SKM-1 treated with dmso at 0.1 percent for 144 hours (cell line): ENCODE measurements around the gene DHRS13.
A peak's percentile ranks its signal among the peaks of the same experiment; 100 is the strongest.
"Not testable (repeated sequence)": the region's sequence is repeated elsewhere in the genome, so short reads cannot be mapped to it uniquely, and the experiment has no call there.

Experiments
- DNase-seq: peaks from one replicate; lab custom pipeline; 2025; ENCODE audit not compliant: unreplicated experiment; lab: John Stamatoyannopoulos, UW

DHRS13 gene

GRCh38 chr17:28906276-28906675 is 3.4 kb upstream of the DHRS13 start:
- DNase-seq, result no peak

DNA sequence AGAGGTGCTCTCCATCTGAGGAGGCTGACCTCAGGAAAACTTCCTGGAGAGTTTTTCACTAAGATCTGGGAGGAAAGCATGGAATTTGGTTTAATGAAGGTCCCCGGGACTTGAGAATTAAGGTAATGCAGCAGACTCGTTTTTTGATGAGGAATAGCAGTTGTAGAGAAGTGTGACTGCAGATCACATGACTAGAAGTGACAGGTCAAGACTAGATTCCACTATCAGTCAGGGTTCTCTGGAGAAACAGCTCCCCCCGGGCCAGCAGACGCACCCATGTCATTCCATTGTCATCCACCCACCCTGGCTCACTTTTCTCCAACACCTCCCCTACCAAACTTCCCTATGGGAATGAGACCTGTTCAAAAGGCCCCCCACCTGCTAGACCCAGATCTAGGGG is 1.9 kb upstream of the DHRS13 start:
- DNase-seq, result no peak

DNA sequence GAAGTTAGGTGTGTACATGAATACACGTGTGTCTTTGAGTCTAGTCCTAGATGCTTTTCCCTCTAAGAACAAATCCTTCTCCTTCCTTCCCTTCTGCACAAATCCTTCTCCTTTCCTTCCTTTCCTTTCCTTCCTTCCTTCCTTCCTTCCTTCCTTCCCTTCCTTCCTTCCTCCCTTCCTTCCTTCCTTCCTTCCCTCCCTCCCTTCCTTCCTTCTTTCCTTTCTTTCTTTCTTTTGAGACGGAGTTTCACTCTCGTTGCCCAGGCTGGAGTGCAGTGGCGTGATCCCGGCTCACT is 615 bp upstream of the DHRS13 start:
- not testable (repeated sequence) for DNase-seq

- peak; percentile 17 for DNase-seq
These were observed 737 bp downstream of the DHRS13 start for GRCh38 chr17:28901866-28902818.

- no peak for DNase-seq
These were observed 1.7 kb downstream of the DHRS13 start for GRCh38 chr17:28900986-28901726.

DNA sequence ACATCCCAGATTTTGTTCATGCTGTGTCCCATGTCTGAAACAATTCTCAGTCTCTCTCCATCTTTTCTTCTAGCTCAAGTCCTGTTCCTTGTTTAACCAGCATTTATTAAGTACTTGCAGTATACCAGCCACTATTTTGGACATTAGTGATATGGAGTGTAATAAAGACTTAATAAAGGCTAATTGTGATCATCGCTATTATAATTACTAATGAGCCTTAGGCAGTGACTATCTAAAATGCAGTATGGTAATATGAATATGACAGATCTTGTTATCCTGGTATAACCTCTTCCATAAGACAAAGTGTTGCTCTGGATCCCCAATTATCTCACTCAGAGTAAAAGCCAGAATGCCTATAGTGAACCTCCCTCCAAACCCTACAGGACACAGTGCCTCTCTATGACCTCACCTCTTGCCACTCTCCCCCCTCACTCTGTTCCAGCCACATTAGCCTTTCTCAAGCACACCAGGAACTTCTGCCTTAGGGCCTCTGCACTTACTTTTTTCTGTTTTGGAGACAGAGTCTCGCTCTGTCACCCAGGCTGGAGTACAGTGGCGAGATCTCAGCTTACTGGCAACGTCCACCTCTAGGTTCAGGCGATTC is 3.6 kb downstream of the DHRS13 start:
- DNase-seq, result no peak

GRCh38 chr17:28898527-28898955 is 4.3 kb downstream of the DHRS13 start:
- no peak for DNase-seq

GRCh38 chr17:28897769-28898526 is 4.9 kb downstream of the DHRS13 start:
- DNase-seq, result no peak

DNA sequence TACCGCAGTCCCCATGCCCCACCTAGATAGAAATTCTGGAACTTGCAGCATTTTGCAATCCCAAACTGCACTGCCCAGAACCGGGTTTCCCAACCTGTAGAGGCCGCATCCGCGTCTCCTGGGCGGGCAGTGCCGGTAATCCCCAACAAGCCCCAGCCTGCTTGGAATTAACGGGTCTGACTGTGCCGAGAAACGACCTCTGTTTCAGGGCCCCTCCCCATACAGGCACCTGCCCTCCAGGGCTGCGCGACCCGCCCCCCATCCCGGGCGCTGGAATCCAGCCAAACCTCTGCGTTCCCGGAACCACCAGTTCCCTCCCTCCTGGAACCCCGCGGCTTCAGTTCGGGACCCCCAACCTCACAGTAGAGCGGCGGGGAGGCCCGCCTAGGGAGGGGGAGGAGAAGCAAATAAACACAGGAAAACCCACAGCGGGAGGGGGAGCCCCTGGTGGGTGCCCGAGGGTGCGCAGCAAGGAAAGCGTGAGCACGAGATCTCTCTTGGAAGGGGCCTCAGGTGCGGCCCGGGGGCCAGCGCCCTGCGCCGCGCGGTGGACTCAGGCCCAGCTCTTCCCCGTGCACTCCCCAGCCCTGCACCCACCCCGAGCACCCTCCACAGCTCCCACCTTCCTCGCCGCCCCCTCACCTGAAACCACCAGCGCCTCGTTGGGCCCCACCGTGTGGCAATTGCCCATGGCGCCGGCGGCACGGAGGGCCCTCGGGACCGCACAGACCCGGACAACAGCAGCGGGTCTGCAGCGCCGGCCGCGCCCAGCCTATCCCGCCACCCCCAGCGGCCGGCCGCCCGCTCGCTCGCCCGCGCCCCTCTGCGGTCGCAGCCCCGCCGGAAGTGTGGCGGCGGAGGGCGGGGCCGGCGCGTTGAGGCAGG is 5.8 kb downstream of the DHRS13 start, which contains the start of gene FLOT2:
TSS of gene FLOT2 (minus strand) at position 850 of the 885 bp plus-strand sequence. CDS start at position 691, 159 bp downstream.
- DNase-seq, result peak; percentile 64

DNA sequence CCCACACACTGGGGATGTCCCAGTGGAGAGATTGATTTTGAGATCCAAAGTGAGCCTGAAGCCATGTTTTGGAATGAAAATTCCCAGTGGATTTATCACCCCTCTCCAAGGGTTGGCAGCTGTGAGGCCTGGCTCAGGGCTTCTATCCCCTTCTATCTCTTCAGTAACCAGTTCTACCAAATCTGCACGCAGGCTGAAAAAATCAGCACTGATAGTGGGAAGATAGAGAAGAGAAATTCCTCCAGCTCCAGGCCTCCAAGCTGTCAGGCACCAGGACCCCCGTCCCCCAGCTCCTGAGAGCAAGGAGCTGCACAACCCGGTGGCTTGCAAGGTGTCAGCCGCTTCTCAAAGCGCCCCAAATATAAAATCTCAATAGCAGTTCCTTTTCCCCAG is 6.4 kb downstream of the DHRS13 start:
- no peak for DNase-seq

DNA sequence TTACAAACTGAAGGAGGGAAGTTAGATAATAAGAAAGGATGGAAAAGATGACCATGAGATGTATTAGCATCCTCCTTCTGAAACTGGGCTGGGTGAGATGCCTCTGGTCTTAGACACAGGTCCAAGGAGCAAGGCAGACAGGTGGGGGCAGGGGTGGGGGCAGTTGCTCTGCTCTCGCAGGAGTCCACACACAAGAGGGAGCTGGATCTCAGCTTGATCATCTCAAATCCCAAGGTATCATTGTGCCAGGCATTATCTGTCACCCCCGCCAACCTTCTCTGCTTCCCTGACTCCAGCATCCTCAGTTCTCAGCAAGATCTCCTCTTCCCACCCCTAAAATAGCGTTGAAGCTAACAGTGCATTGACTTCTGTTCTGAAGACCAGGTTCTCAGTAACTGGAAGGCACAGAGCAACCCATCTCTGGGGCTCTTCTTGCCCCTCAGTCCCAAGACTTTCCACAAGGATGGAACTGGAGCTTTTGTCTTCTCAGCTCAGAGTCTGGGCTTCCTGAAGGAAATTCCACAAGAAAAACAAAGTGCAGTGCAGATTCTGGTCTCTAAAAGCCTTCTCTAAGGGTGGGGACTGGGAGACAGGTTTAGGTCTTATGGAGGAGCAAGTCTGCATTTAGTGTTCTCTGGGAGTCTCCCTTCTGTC is 7.0 kb downstream of the DHRS13 start:
- DNase-seq, result no peak

DNA sequence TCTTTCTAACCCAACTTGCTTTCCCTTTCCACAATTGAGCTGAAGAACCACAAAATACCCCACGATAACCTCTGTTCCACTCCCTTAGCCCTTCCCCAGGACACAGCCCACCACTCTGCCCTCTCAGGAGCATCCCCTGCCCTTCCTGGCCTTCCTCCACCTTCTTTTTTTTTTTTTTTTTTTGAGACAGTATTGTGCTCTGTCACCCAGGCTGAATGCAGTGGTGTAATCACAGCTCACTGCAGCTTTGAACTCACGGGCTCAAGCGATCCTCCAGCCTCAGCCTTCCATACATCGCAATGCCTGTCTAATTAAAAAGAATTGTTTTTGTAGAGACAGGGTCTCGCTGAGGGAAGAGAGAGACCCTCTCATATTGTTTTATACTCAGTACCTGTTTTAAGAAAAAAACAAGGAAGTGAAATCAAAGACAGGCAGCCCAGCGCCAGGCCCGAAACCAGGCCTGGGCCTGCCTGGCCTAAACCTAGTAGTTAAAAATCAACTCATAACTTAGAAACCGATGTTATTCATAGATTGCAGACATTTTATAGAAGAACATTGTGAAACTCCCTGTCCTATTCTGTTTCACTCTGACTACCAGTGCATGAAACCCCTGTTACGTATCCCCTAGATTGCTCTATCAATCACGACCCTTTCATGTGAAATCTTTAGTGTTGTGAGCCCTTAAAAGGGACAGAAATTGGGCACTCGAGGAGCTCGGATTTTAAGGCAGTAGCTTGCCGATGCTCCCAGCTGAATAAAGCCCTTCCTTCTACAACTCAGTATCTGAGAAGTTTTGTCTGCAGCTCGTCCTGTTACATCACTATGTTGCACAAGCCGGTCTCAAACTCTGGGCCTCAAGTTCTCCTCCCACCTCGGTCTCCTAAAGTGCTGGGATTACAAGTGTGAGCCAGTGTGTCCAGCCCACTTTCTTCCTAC is 9.4 kb downstream of the DHRS13 start:
- DNase-seq, result peak; percentile 74

- DNase-seq, result no peak
These were observed 10.9 kb downstream of the DHRS13 start for GRCh38 chr17:28892024-28892423.

DNA sequence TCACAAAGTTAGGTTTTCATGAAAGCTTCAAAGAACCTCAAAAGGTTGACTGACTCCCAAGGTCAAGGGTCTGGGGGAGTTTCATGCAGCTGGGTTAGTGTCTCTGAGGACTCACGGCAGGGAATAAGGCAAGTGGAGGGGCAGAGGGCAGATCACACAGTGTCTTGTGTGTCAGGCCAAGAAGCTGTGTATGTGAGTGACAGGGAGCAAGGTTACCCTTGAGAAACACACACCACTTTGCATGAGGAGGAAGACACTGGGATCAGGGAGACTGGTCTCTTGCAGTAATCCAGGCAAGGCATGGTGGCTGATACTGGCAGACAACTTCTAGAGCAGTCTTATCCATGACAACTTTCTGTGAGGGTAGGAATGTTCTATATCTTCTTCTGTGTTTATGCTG is 11.7 kb downstream of the DHRS13 start:
- no peak for DNase-seq

- DNase-seq, result peak; percentile 19
These were observed 12.9 kb downstream of the DHRS13 start for GRCh38 chr17:28889996-28890395.

GRCh38 chr17:28888832-28889231 is 14.0 kb downstream of the DHRS13 start:
- no peak for DNase-seq

DNA sequence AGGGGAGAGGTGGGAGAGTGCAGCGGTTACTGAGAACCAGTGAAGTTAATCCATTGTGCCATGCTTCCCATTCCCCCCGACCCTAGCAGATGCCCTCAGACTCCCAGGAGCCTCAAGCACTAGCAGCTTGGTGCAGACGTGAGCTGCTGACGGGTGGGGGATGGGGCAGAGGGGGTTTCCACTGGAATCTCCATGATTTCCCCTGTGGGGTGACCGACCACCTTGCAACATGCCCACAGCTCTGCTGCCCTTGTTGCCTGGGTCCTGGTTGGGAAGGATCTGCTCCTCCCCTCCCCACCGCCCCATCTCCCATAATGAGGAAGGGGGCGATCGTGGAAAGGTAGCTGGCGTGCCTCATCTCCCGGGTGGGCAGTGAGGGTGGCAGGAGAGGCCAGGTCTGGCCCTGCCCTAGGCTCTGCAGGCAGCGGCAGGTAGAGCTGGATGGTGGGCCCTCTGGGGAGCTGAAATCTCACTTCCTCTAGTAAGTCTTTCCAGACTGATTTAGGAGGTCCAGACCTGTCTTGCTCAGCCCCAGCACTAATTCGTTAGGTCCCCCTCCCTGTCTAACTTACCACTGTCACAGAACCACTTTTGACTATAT is 14.9 kb downstream of the DHRS13 start:
- DNase-seq, result no peak

DNA sequence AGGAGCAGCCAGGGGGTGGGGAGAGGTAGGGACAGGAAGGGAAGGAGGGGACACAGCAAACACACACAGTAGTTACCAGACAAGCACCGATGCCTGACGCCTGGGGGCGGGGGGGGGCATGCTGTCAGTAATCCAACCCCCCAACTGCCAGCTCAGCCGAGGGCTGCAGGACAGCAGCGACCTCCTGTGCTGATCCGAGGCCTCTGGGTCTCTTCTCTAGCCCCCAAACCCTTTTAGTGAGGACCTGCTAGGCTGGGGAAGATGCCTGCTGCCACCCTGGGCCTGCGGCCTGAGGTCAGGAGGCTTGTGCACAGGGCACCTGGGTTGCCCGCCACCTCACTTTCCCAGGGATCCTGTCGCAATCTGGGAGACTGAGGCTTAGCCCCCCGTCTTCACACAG is 16.9 kb downstream of the DHRS13 start:
- DNase-seq, result no peak
